Activated B cell treated with CpG ODN at 0.5 μM for 24 hours (primary cell): Measurements from ENCODE around the gene BRINP1. TPM values are rescaled to one million over a fixed set of nuclear protein-coding genes. Genes with fewer than 3 reads are reported as not detected.

Experiments
- ATAC-seq: fragments of 200-7000 bp; cut with Tn5 transposase; one replicate; pipeline ENCODE4 v1.10.0; 2021; ENCODE audit warnings: low read depth, mild to moderate bottlenecking, moderate library complexity
- CTCF ChIA-PET: fragments of 350-600 bp; sonication (Branson Sonifier 250); formaldehyde crosslinking; loops from one replicate; lab custom pipeline; 2021; ENCODE audit warnings: antibody characterized with exemption; lab: Charles Lee
- POLR2A ChIA-PET: fragments of 350-600 bp; sonication (Branson Sonifier 250); formaldehyde crosslinking; loops from one replicate; lab custom pipeline; 2021; ENCODE audit warnings: antibody characterized with exemption; lab: Charles Lee
- DNase-seq: peaks from one replicate; pipeline ENCODE4 v3.0.0; 2022
- H3K27ac Mint-ChIP-seq: one replicate; pipeline ENCODE4 v1.8.0; 2020; ENCODE audit warnings: mixed read lengths
- H3K27me3 Mint-ChIP-seq: one replicate; pipeline ENCODE4 v1.8.0; 2021; ENCODE audit warnings: mixed read lengths
- H3K36me3 Mint-ChIP-seq: one replicate; pipeline ENCODE4 v1.8.0; 2021; ENCODE audit warnings: low read depth, mixed read lengths
- H3K4me1 Mint-ChIP-seq: one replicate; pipeline ENCODE4 v1.8.0; 2021; ENCODE audit warnings: mixed read lengths
- H3K4me3 Mint-ChIP-seq: one replicate; pipeline ENCODE4 v1.8.0; 2020; ENCODE audit warnings: mild to moderate bottlenecking, mixed read lengths
- H3K9me3 Mint-ChIP-seq: one replicate; pipeline ENCODE4 v1.8.0; 2020; ENCODE audit warnings: mixed read lengths
- intact Hi-C: fragments of 100-400 bp; cut with micrococcal nuclease; formaldehyde crosslinking; loops from one replicate; pipeline ENCODE4 v1.15.1; 2024
- total RNA-seq: library from RNA; stranded (reverse); gene quantifications from 2 replicates; pipeline ENCODE4 v1.2.3, GENCODE V29; 2022
- TF ChIP-seq, protein P1 (sequence below): fragments of 200-600 bp; IDR thresholded peaks from one replicate; pipeline ENCODE4 v1.8.0; 2022; ENCODE audit warnings: antibody characterized with exemption, mild to moderate bottlenecking

Gene BRINP1
- total RNA-seq, 1 donor from 2014 or later = not detected

DNA sequence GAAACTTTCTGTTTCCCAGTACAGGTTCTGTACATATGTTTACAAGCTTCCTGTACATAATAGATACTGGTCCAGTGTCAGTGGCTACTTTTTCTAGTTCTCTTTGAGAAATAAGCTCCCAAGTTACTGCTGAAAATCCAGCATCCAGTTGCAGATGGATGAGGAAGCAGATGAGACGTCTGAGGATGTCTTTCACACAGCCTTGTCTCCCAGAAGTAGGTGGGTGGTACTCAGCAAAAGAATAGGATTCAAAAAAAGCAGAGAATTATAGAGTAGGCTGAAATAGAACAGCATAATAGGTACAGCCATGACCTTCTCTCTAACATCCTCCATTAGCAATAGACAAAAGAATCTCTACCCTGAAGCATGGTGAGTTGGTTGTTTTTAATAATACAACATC, 77.7 kb downstream of the BRINP1 start:
- Mint-ChIP-seq H3K27ac (no peak overlapping the region), H3K36me3 (no peaks in the 10 kb centered on the region), H3K9me3 (no peaks in the 10 kb centered on the region), H3K27me3 (peaks cover 1% of the 10 kb centered on the region), H3K4me1 (no peaks in the 10 kb centered on the region), H3K4me3 (no peak overlapping the region)
- ChIA-PET POLR2A (no interaction called here), CTCF (no interaction called here)
- TF ChIP-seq, protein P1, sequence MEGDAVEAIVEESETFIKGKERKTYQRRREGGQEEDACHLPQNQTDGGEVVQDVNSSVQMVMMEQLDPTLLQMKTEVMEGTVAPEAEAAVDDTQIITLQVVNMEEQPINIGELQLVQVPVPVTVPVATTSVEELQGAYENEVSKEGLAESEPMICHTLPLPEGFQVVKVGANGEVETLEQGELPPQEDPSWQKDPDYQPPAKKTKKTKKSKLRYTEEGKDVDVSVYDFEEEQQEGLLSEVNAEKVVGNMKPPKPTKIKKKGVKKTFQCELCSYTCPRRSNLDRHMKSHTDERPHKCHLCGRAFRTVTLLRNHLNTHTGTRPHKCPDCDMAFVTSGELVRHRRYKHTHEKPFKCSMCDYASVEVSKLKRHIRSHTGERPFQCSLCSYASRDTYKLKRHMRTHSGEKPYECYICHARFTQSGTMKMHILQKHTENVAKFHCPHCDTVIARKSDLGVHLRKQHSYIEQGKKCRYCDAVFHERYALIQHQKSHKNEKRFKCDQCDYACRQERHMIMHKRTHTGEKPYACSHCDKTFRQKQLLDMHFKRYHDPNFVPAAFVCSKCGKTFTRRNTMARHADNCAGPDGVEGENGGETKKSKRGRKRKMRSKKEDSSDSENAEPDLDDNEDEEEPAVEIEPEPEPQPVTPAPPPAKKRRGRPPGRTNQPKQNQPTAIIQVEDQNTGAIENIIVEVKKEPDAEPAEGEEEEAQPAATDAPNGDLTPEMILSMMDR = no peak
- ATAC-seq (no peak), DNase-seq (no peak)
- intact Hi-C loops = no loop called here

DNA sequence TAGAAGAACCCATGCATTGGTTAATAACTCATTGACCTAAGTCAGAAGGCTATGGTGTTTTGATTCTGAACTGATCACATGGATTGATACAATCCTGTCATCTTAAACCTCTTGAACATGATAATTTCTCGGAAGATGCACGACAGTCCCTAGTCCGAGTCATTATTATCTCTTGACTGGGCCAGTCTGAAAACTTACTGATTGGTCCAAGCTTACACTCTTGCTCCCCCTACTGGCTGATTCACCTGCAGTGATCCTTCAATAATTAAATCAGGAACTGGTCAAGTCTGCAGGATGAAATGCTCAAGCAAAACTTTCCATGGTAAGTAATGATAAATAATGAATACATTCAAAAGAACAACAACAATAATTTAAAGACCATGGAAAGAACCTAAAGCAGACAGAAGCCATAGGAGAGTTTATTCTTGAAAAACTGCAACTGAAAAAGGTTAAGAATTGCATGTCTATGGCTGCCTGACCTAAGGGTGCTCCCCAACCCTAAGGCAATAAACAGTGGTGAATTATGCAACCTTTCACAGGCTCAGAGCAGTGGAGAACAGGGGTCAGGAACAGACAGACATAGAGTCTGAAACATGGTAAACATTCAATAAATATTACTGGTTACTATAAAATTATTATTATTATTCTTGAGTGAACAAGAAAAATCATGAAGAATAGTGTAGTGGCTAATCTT, 79.3 kb downstream of the BRINP1 start:
- peaks cover 1% of the 10 kb centered on the region for H3K27me3 Mint-ChIP-seq
- intact Hi-C loops = loop anchor here (1.0 kb wide), 1 partner anchor 1646 kb away; no protein-coding TSS in a partner anchor
- ChIA-PET CTCF (interaction anchor here (2.0 kb wide), 1 partner anchor 1644 kb away, joined by 4 read pairs; no protein-coding TSS in a partner anchor), POLR2A (no interaction called here)
- no peak overlapping the region for H3K4me3 Mint-ChIP-seq
- no peaks in the 10 kb centered on the region for H3K4me1 Mint-ChIP-seq
- H3K36me3 Mint-ChIP-seq = no peaks in the 10 kb centered on the region
- no peak overlapping the region for H3K27ac Mint-ChIP-seq
- TF ChIP-seq, protein P1 = no peak
- ATAC-seq (no peak), DNase-seq (no peak)
- no peaks in the 10 kb centered on the region for H3K9me3 Mint-ChIP-seq

DNA sequence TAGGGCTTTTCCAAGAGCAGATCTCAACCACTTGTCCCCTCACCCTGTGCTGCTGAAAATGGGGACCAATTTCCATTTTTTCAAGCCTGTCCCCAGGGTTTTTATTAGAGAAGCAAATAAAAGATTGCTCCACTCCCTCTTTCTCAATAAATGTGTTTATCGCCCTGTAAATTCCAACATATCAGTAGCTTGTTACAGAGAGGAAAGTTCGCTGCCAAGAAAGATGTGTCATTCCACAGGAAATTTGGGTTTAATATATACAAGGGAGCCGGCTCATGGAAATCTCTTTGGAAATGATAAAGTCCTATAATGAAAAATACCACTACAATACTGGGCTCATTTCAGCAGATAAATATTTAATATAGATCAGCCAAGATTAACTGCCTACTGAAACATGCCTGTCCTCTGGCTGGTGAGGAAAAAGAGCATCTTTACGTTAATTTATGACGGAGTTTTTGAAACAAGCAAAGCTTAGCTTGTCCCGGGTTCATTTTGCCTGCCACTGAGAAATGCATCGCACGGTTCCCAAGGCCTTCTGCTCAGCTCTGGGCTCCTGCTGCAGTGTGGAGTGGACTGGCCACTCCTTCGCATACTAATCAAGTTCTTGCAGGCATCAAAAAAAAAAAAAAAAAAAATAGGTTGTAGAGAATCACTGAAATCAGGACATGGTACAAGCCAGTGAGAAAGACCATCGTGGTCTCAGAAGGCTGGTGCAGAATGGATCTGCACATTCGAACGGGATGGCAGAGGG, 84.5 kb downstream of the BRINP1 start:
- TF ChIP-seq, protein P1 = no peak
- H3K4me3 Mint-ChIP-seq = no peak overlapping the region
- no peaks in the 10 kb centered on the region for H3K36me3 Mint-ChIP-seq
- no peaks in the 10 kb centered on the region for H3K9me3 Mint-ChIP-seq
- DNase-seq (no peak), ATAC-seq (no peak)
- peaks cover 8% of the 10 kb centered on the region for H3K27me3 Mint-ChIP-seq
- no peaks in the 10 kb centered on the region for H3K4me1 Mint-ChIP-seq
- POLR2A ChIA-PET = no interaction called here
- intact Hi-C loops = no loop called here
- no peak overlapping the region for H3K27ac Mint-ChIP-seq
- CTCF ChIA-PET = no interaction called here

DNA sequence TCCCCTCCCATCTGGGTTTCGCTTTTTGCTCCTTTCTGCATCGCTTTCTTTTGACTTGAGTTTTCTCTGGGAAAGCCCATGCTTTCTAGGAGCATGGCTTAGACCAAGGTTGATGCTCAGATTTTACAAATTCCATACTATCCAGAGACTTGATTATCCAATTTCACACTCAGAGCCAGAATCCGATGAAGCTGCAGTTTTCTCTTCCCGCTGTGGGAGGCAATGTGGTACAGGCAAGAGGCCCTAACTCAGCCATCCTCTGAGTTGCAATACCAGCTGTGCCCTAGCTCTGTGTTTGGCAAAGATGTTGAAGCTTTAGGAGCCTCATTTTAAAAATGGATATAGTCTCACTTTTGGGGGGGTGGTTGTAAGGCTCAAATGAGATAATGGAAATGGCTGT, 85.1 kb downstream of the BRINP1 start:
- Mint-ChIP-seq H3K4me1 (no peaks in the 10 kb centered on the region), H3K27ac (no peak overlapping the region), H3K36me3 (no peaks in the 10 kb centered on the region), H3K9me3 (no peaks in the 10 kb centered on the region), H3K4me3 (no peak overlapping the region), H3K27me3 (peaks cover 8% of the 10 kb centered on the region)
- ChIA-PET POLR2A (no interaction called here), CTCF (no interaction called here)
- no peak for ATAC-seq
- intact Hi-C loops = no loop called here
- TF ChIP-seq, protein P1 = no peak
- DNase-seq = no peak

DNA sequence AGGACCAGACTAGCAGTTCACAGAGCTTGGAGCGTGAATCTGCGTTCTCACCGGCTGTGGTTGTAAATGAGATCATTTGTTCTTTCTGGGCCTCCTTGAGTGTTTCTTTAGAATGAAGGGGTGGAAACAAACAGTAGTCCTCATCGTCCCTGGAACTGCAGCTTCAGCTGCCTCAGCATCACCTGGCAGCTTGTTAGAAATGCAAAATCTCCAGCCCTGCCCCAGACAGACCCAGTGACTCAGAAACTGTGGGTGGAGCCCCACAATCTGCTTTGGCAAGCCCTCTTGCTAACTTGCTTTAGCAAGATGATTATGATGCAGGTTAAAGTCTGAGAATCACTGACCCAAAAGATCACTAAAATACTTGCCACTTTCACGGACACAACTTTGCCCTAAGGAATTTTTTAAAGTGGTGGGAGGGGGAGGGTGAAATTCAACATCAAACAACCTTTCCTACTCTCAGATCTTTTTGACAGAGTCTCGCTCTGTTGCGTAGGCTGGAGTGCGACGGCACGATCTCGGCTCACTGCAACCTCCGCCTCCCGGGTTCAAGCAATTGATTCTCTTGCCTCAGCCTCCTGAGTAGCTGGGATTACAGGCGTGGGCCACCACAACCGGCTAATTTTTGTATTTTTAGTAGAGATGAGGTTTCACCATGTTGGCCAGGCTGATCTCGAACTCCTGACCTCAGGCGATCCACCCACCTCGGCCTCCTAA, 86.0 kb downstream of the BRINP1 start:
- H3K27ac Mint-ChIP-seq = no peak overlapping the region
- TF ChIP-seq, protein P1 = no peak
- ATAC-seq = no peak
- ChIA-PET POLR2A (no interaction called here), CTCF (no interaction called here)
- no peak overlapping the region for H3K4me3 Mint-ChIP-seq
- DNase-seq = no peak
- H3K27me3 Mint-ChIP-seq = peaks cover 8% of the 10 kb centered on the region
- H3K36me3 Mint-ChIP-seq = no peaks in the 10 kb centered on the region
- intact Hi-C loops = no loop called here
- no peaks in the 10 kb centered on the region for H3K4me1 Mint-ChIP-seq
- H3K9me3 Mint-ChIP-seq = no peaks in the 10 kb centered on the region
